DOHH2 (cell line): ENCODE measurements around the gene PRKG2.
"Not testable (repeated sequence)": the region's sequence is repeated elsewhere in the genome, so short reads cannot be mapped to it uniquely, and the experiment has no call there.

Experiments used
- CTCF ChIP-seq: fragments of 200-600 bp; sonication (generic); IDR thresholded peaks from one replicate; pipeline ENCODE4 v1.5.1; 2014; ENCODE audit warnings: antibody characterized with exemption, mild to moderate bottlenecking, low read depth, low read length; ENCODE audit not compliant: poor library complexity, severe bottlenecking
- EZH2phosphoT487 ChIP-seq: fragments of 200-600 bp; sonication (generic); IDR thresholded peaks from 2 replicates; pipeline ENCODE4 v1.6.1; 2017; ENCODE audit warnings: borderline replicate concordance, mild to moderate bottlenecking, antibody characterized with exemption, low read length, moderate library complexity, mixed read lengths

GRCh38 chr4:81153714-81154323 is 61.2 kb downstream of the PRKG2 start:
- TF ChIP-seq CTCF, EZH2phosphoT487: not testable (repeated sequence)
